NOMO-1 treated with dmso at 0.1 percent for 144 hours (cell line): Measurements from ENCODE around the gene CNNM2.

Experiments used
- DNase-seq: peaks from one replicate; lab custom pipeline; 2025; ENCODE audit not compliant: unreplicated experiment; lab: John Stamatoyannopoulos, UW

CNNM2 gene

GRCh38 chr10:103067956-103068355, 149.9 kb downstream of the CNNM2 start:
- DNase-seq: no peak

- DNase-seq: no peak
Measured at GRCh38 chr10:103069453-103070331, 151.6 kb downstream of the CNNM2 start.

- DNase-seq: no peak
Measured at GRCh38 chr10:103072276-103072675, 154.2 kb downstream of the CNNM2 start.

- no peak for DNase-seq
Measured at GRCh38 chr10:103072891-103073290, 154.8 kb downstream of the CNNM2 start.

GRCh38 chr10:103077020-103077419, 158.9 kb downstream of the CNNM2 start:
- DNase-seq: no peak

- DNase-seq: no peak
Measured at GRCh38 chr10:103077491-103078308, 159.6 kb downstream of the CNNM2 start.

- no peak for DNase-seq
Measured at GRCh38 chr10:103078309-103078615, 160.2 kb downstream of the CNNM2 start.

GRCh38 chr10:103078676-103079075, 160.6 kb downstream of the CNNM2 start:
- no peak for DNase-seq

GRCh38 chr10:103079100-103079499, 161.0 kb downstream of the CNNM2 start:
- no peak for DNase-seq

- DNase-seq: no peak
Measured at GRCh38 chr10:103079946-103080345, 161.9 kb downstream of the CNNM2 start.

- no peak for DNase-seq
Measured at GRCh38 chr10:103080891-103081581, 162.9 kb downstream of the CNNM2 start.

- no peak for DNase-seq
Measured at GRCh38 chr10:103082683-103083082, 164.6 kb downstream of the CNNM2 start.

GRCh38 chr10:103083266-103083976, 165.3 kb downstream of the CNNM2 start:
- no peak for DNase-seq

GRCh38 chr10:103083977-103084320, 165.9 kb downstream of the CNNM2 start:
- no peak for DNase-seq

GRCh38 chr10:103086261-103086660, 168.2 kb downstream of the CNNM2 start:
- no peak for DNase-seq

GRCh38 chr10:103086799-103087198, 168.7 kb downstream of the CNNM2 start:
- DNase-seq: no peak

GRCh38 chr10:103089493-103089892, 171.4 kb downstream of the CNNM2 start:
- no peak for DNase-seq

GRCh38 chr10:103090911-103091310, 172.8 kb downstream of the CNNM2 start:
- DNase-seq: no peak

GRCh38 chr10:103095005-103095404, 176.9 kb downstream of the CNNM2 start:
- no peak for DNase-seq

GRCh38 chr10:103096130-103096529, 178.0 kb downstream of the CNNM2 start:
- no peak for DNase-seq

GRCh38 chr10:103098240-103098639, 180.1 kb downstream of the CNNM2 start:
- DNase-seq: no peak
